ENCODE measurements around the gene KLHL8. TPM values are rescaled to one million over a fixed set of nuclear protein-coding genes. Genes with fewer than 3 reads are reported as not detected.

The KLHL8 gene
- total RNA-seq, 1 experiment from 2014 or later: 15.4 TPM

GRCh38 chr4:87120010-87120409 is 100.4 kb downstream of the KLHL8 start:
- BruUV-seq (replicated peaks): no TSS peak
- Histone ChIP-seq H3K36me3 (ENCODE audit: insufficient read depth, low read length, poor library complexity, severe bottlenecking) (peaks cover 13% of the 10 kb centered on the region), H3K27ac (ENCODE audit: low read depth, low read length, poor library complexity, severe bottlenecking) (no peak overlapping the region), H3K9me3 (ENCODE audit: low read depth, low read length, poor library complexity, severe bottlenecking) (no peaks in the 10 kb centered on the region), H3K4me1 (ENCODE audit: insufficient read depth, low read length, poor library complexity, severe bottlenecking) (peaks cover 13% of the 10 kb centered on the region), H3K27me3 (replicated peaks; ENCODE audit: insufficient read depth, low read depth, low read length, poor library complexity) (no peaks in the 10 kb centered on the region), H3K4me3 (ENCODE audit: low read depth, low read length, poor library complexity, severe bottlenecking) (no peak overlapping the region)
- intact Hi-C loops (cut with micrococcal nuclease; ENCODE audit: unreplicated experiment): no loop called here
- TF ChIP-seq CTCF (conservative IDR thresholded peaks at IDR 0.05; ENCODE audit: low read depth, low read length) (no peak), EZH2 (IDR thresholded peaks at IDR 0.05; ENCODE audit: borderline replicate concordance, low read depth, low read length, poor library complexity, severe bottlenecking) (no peak)
- ChIA-PET POLR2A (ENCODE audit: low non-redundant PET) (no interaction called here), CTCF (no interaction called here)
- no peak for DNase-seq (ENCODE audit: low spot score)

DNA sequence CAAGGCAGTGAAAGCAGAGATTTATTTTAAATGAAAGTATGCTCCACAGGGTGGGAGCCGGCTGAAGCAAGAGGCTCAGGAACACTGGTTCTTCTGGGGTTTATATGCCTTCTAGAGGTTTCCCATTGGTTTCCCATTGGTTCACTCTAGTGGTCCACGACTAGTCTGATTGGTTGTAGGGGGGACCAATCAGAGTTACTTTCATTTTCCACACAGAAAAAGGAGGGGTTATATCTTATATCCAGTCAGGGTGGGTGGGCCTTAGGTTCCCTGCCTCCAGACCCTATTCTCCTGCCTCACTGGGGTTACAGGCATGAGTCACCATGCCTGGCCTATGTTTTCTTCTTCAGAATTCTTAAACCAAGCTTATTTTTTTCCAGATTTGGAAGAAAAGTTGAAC is 101.6 kb downstream of the KLHL8 start:
- intact Hi-C loops (cut with micrococcal nuclease; ENCODE audit: unreplicated experiment): no loop called here
- no peak overlapping the region for H3K27ac ChIP-seq (ENCODE audit: low read depth, low read length, poor library complexity, severe bottlenecking)
- POLR2A ChIA-PET (ENCODE audit: low non-redundant PET): no interaction called here

GRCh38 chr4:87118421-87118820 is 102.0 kb downstream of the KLHL8 start:
- H3K27ac ChIP-seq (ENCODE audit: low read depth, low read length, poor library complexity, severe bottlenecking): no peak overlapping the region
- CTCF ChIA-PET: no interaction called here
- DNase-seq (ENCODE audit: low spot score): no peak
- peaks cover 25% of the 10 kb centered on the region for H3K36me3 ChIP-seq (ENCODE audit: insufficient read depth, low read length, poor library complexity, severe bottlenecking)
- BruUV-seq (replicated peaks): no TSS peak
- H3K27me3 ChIP-seq (replicated peaks; ENCODE audit: insufficient read depth, low read depth, low read length, poor library complexity): no peaks in the 10 kb centered on the region
- peaks cover 13% of the 10 kb centered on the region for H3K4me1 ChIP-seq (ENCODE audit: insufficient read depth, low read length, poor library complexity, severe bottlenecking)
- POLR2A ChIA-PET (ENCODE audit: low non-redundant PET): no interaction called here
- no peak for TF ChIP-seq EZH2 (IDR thresholded peaks at IDR 0.05; ENCODE audit: borderline replicate concordance, low read depth, low read length, poor library complexity, severe bottlenecking)
- TF ChIP-seq CTCF (conservative IDR thresholded peaks at IDR 0.05; ENCODE audit: low read depth, low read length): no peak
- intact Hi-C loops (cut with micrococcal nuclease; ENCODE audit: unreplicated experiment): no loop called here
- H3K4me3 ChIP-seq (ENCODE audit: low read depth, low read length, poor library complexity, severe bottlenecking): no peak overlapping the region
- H3K9me3 ChIP-seq (ENCODE audit: low read depth, low read length, poor library complexity, severe bottlenecking): no peaks in the 10 kb centered on the region

More for the DNA sequence above, 101.6 kb downstream of the KLHL8 start:
- Histone ChIP-seq H3K4me3 (ENCODE audit: low read depth, low read length, poor library complexity, severe bottlenecking) (no peak overlapping the region), H3K4me1 (ENCODE audit: insufficient read depth, low read length, poor library complexity, severe bottlenecking) (peaks cover 13% of the 10 kb centered on the region), H3K9me3 (ENCODE audit: low read depth, low read length, poor library complexity, severe bottlenecking) (no peaks in the 10 kb centered on the region), H3K36me3 (ENCODE audit: insufficient read depth, low read length, poor library complexity, severe bottlenecking) (peaks cover 22% of the 10 kb centered on the region), H3K27me3 (replicated peaks; ENCODE audit: insufficient read depth, low read depth, low read length, poor library complexity) (no peaks in the 10 kb centered on the region)
- peak; percentile 51 for DNase-seq (ENCODE audit: low spot score)
- no peak for TF ChIP-seq EZH2 (IDR thresholded peaks at IDR 0.05; ENCODE audit: borderline replicate concordance, low read depth, low read length, poor library complexity, severe bottlenecking)
- no peak for TF ChIP-seq CTCF (conservative IDR thresholded peaks at IDR 0.05; ENCODE audit: low read depth, low read length)
- CTCF ChIA-PET: no interaction called here
- no TSS peak for BruUV-seq (replicated peaks)
